NOMO-1 (cell line): ENCODE results near the gene CGNL1.

Source experiments
- DNase-seq, 2 experiments: peaks; one replicate each; lab custom pipeline; 2025; ENCODE audit not compliant: unreplicated experiment in 2 of 2; lab: John Stamatoyannopoulos, UW

Gene CGNL1

GRCh38 chr15:57540736-57541135 lies 164.4 kb downstream of the CGNL1 start:
- no peak for DNase-seq

GRCh38 chr15:57541271-57541670 lies 165.0 kb downstream of the CGNL1 start:
- DNase-seq, result no peak

GRCh38 chr15:57541805-57542504 lies 165.7 kb downstream of the CGNL1 start:
- peak; percentile 9 to 27 for DNase-seq

- no peak for DNase-seq
These were observed 166.2 kb downstream of the CGNL1 start for GRCh38 chr15:57542505-57542817.

- no peak for DNase-seq
These were observed 168.7 kb downstream of the CGNL1 start for GRCh38 chr15:57544848-57545480.

GRCh38 chr15:57545995-57546394 lies 169.7 kb downstream of the CGNL1 start:
- DNase-seq, result no peak

GRCh38 chr15:57547243-57547755 lies 171.0 kb downstream of the CGNL1 start:
- no peak for DNase-seq

- no peak for DNase-seq
These were observed 172.0 kb downstream of the CGNL1 start for GRCh38 chr15:57548351-57548750.

GRCh38 chr15:57548835-57549234 lies 172.5 kb downstream of the CGNL1 start:
- no peak for DNase-seq

GRCh38 chr15:57549935-57550334 lies 173.6 kb downstream of the CGNL1 start:
- DNase-seq, result no peak

GRCh38 chr15:57550640-57551039 lies 174.3 kb downstream of the CGNL1 start:
- DNase-seq, result no peak

GRCh38 chr15:57551715-57552677 lies 175.7 kb downstream of the CGNL1 start:
- DNase-seq, result no peak

- no peak for DNase-seq
These were observed 176.5 kb downstream of the CGNL1 start for GRCh38 chr15:57552678-57553334.

- no peak for DNase-seq
These were observed 177.2 kb downstream of the CGNL1 start for GRCh38 chr15:57553526-57553925.

- no peak for DNase-seq
These were observed 177.9 kb downstream of the CGNL1 start for GRCh38 chr15:57554063-57554811.

- no peak for DNase-seq
These were observed 178.5 kb downstream of the CGNL1 start for GRCh38 chr15:57554812-57555179.

- DNase-seq, result no peak
These were observed 179.0 kb downstream of the CGNL1 start for GRCh38 chr15:57555270-57555669.

GRCh38 chr15:57556040-57556439 lies 179.7 kb downstream of the CGNL1 start:
- no peak for DNase-seq

- no peak for DNase-seq
These were observed 181.0 kb downstream of the CGNL1 start for GRCh38 chr15:57557267-57557666.

- no peak for DNase-seq
These were observed 181.5 kb downstream of the CGNL1 start for GRCh38 chr15:57557810-57558209.
